Astrocyte of the cerebellum (primary cell): ENCODE measurements around the gene GRID2IP.

Experiments
- DNase-seq: peaks from one replicate; pipeline ENCODE4 v3.0.0-alpha.2; 2011; ENCODE audit warnings: low read depth
- H3K4me3 ChIP-seq: 2 replicates; pipeline ENCODE4 v1.5.1; 2011; ENCODE audit warnings: mild to moderate bottlenecking, low read depth, low read length, moderate library complexity
- CTCF ChIP-seq: IDR thresholded peaks from 2 replicates; pipeline ENCODE4 v1.5.1; 2012; ENCODE audit warnings: low read length, low read depth, moderate library complexity, mild to moderate bottlenecking; ENCODE audit errors: missing control alignments
- in situ Hi-C: cut with HindIII; loops from 2 replicates; pipeline ENCODE4 v1.10.0; 2017; ENCODE audit warnings: low sequenced_read_pairs

The GRID2IP gene

GRCh38 chr7:6558837-6559236 lies 7.6 kb upstream of the GRID2IP start:
- DNase-seq, result no peak
- no peak for TF ChIP-seq CTCF
- in situ Hi-C loops, result no loop called here
- no peak overlapping the region for H3K4me3 ChIP-seq

GRCh38 chr7:6556196-6556595 lies 4.9 kb upstream of the GRID2IP start:
- no peak overlapping the region for H3K4me3 ChIP-seq
- DNase-seq, result no peak
- in situ Hi-C loops, result no loop called here
- TF ChIP-seq CTCF, result no peak

GRCh38 chr7:6554848-6555247 lies 3.6 kb upstream of the GRID2IP start:
- no peak for TF ChIP-seq CTCF
- in situ Hi-C loops, result no loop called here
- no peak overlapping the region for H3K4me3 ChIP-seq
- no peak for DNase-seq

- H3K4me3 ChIP-seq, result no peak overlapping the region
- in situ Hi-C loops, result no loop called here
- DNase-seq, result no peak
- TF ChIP-seq CTCF, result peak; percentile 18
Observed at GRCh38 chr7:6553448-6554044, 2.3 kb upstream of the GRID2IP start.

GRCh38 chr7:6547400-6547799 lies 3.9 kb downstream of the GRID2IP start:
- in situ Hi-C loops, result loop anchor here (10.0 kb wide), 1 partner anchor 87 kb away; the partner anchor contains the start of gene ZNF316
- no peak for TF ChIP-seq CTCF
- DNase-seq, result no peak
- no peak overlapping the region for H3K4me3 ChIP-seq

- in situ Hi-C loops, result loop anchor here (10.0 kb wide), 1 partner anchor 88 kb away; the partner anchor contains the start of gene ZNF316
- no peak for TF ChIP-seq CTCF
- no peak for DNase-seq
- no peak overlapping the region for H3K4me3 ChIP-seq
Observed at GRCh38 chr7:6546498-6547251, 4.6 kb downstream of the GRID2IP start.
